ENCODE results near the gene TTLL12.
A peak's percentile ranks its signal among the peaks of the same experiment; 100 is the strongest.

TTLL12 gene

DNA sequence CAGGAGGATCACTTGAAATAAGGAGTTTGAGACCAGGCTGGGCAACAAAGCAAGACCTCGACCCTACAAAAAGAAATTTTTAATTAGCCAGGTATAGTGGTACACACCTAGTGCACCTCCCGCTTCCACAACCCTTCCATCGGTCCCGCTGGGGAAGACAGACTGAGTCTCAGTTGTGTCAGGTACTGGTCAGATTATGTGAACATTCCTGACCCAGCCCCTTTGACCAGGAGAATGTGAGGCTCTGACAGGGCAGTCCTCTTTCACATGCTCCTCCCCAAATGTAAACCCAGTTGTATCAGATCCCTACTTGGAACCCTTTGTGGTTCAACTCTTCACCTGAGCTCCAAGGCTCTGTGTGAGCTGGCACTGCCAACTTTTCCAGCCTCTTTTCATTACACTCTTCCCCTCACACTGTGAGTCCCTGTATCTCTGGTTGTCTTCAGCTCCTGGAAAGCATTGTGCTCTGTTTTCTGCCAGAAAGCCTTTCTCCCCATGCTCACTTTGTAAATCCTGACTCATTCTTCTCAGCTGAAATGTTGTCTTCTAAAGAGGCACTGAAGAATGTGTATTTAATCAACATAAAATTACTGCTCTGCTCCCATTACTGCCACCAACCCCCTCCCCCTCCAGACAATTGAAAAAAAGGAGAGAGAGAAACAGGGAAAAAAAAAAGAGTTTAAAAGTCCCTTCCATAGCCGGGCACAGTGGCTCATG is 2.1 kb upstream of the TTLL12 start:
- TF ChIP-seq TAF1 (IDR thresholded peaks at IDR 0.05; ENCODE audit: low read depth, low read length) (no peak), PAX5 (IDR thresholded peaks at IDR 0.05; ENCODE audit: insufficient read depth, low read length, severe bottlenecking) (no peak), POLR2A (IDR thresholded peaks at IDR 0.05; ENCODE audit: low read depth, low read length) (no peak), POLR2AphosphoS5 (IDR thresholded peaks at IDR 0.05; ENCODE audit: low read depth, low read length) (no peak), POU2F2 (IDR thresholded peaks at IDR 0.05; ENCODE audit: low read depth, low read length) (no peak), SPI1 (IDR thresholded peaks at IDR 0.05; ENCODE audit: low read depth, low read length) (no peak)
- no peak for DNase-seq (ENCODE audit: insufficient read length, low spot score)
- peak; percentile 23 for FAIRE-seq

DNA sequence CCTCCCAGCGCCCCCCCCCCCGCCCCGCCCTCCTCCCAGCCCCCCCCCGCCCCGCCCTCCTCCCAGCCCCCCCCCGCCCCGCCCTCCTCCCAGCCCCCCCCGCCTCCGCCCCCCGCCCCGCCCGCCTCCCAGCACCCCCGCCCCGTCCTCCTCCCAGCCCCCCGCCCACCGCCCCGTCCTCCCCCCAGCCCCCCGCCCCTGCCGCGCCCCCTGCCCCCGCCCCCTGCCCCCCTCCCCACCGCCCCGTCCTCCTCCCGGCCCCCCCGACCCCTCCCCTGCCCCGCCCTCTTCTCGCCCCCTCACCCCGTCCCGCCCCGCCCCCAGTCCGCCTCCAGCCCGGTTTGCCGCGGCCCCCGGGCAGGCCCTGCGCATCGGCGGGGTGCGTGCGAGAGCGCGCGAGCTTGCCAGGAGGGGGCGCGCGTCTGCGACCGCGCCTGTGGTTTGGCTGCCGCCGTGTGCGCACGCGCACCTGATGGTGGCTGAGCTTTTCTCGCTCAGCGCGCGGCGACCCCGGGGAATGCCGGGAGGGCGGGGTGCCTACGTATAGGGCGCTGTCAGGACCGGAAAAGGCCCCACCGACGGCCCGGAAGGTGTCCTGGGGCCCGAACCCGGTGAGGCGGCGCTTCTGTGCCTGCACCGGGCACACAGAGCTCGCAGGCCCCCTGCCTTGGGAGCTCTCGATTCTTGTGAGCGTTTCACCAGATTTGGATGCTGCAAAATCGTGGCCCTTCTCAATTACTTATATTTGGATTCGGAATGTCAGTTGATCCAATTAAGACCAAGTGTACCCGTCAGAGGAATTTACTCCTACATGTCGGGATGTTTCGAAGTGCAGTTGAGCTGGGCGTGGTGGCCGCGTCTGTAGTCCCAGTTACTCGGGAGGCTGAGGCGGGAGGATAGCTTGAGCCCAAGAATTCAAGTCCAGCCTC is 501 bp upstream of the TTLL12 start:
- peak; percentile 99 for FAIRE-seq
- TF ChIP-seq POLR2A (IDR thresholded peaks at IDR 0.05; ENCODE audit: low read depth, low read length) (peak; percentile 96), POLR2AphosphoS5 (IDR thresholded peaks at IDR 0.05; ENCODE audit: low read depth, low read length) (peak; percentile 91), TAF1 (IDR thresholded peaks at IDR 0.05; ENCODE audit: low read depth, low read length) (peak; percentile 84), SPI1 (IDR thresholded peaks at IDR 0.05; ENCODE audit: low read depth, low read length) (no peak), POU2F2 (IDR thresholded peaks at IDR 0.05; ENCODE audit: low read depth, low read length) (peak; percentile 71; the same call in 1 of the 2 replicates), PAX5 (IDR thresholded peaks at IDR 0.05; ENCODE audit: insufficient read depth, low read length, severe bottlenecking) (no peak)
- DNase-seq (ENCODE audit: insufficient read length, low spot score) = peak; percentile 97

DNA sequence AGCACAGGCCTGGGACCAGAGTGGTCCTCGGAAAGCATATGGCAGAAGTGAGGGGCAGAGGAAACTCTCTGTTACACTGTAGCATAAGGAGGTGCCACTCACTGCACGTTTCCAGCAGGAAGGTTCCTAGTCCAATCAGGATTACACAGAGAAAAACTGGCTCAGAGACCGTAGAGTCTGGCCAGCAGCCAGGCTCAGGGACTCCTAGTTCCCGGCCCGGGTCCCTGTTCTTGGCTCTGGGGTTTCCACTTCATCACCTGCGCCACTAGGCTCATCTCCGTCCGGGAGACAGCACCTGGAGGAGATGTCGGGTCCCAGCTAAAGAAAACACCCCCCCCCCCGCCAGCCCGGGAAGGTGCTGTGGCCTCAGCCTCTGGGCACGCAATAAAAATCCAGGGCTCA is 1.1 kb downstream of the TTLL12 start:
- peak; percentile 38 for FAIRE-seq
- DNase-seq (ENCODE audit: insufficient read length, low spot score) = no peak

DNA sequence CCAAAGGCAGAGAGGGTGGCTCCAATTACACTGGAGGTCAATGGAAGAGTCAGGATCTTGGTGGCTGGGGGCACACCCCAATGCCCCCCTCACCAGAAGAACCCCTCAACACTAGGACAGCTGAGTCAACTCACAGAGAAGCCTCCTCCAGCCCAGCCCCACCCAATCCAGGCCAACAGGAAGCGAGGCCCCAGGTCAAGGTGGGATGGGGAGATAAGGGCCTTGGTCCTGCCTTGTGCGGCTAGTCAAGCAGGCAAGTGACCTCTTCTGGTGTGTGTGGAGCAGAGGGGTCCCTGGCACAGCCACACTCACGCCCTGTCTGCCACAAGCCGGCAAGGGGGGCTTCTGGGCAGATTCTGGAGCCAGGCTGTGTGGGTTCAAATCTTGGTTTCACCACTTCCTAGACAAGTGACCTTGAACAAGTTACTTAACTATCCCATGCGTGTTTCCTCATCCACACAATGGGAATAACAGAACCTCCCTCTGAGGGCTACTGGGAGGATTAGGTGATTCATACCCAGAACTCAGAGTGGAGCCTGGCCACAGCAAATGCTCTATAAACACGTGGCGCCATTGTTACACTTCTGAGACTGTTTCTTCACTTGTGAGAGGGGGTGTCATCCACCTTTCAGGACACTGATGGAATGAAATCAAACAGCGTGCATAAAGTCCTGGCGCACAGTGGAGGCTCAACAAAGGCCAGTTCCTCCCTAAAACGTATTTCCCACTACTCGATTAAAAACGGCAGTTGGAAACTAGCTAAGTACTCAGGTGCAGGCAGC is 3.2 kb downstream of the TTLL12 start:
- DNase-seq (ENCODE audit: insufficient read length, low spot score) (no peak), FAIRE-seq (peak; percentile 20)
- TF ChIP-seq SPI1 (IDR thresholded peaks at IDR 0.05; ENCODE audit: low read depth, low read length) (no peak), TAF1 (IDR thresholded peaks at IDR 0.05; ENCODE audit: low read depth, low read length) (no peak), PAX5 (IDR thresholded peaks at IDR 0.05; ENCODE audit: insufficient read depth, low read length, severe bottlenecking) (no peak), POLR2A (IDR thresholded peaks at IDR 0.05; ENCODE audit: low read depth, low read length) (no peak), POU2F2 (IDR thresholded peaks at IDR 0.05; ENCODE audit: low read depth, low read length) (no peak), POLR2AphosphoS5 (IDR thresholded peaks at IDR 0.05; ENCODE audit: low read depth, low read length) (no peak)

More for the DNA sequence above, 1.1 kb downstream of the TTLL12 start:
- TF ChIP-seq POLR2A (IDR thresholded peaks at IDR 0.05; ENCODE audit: low read depth, low read length) = no peak
- no peak for TF ChIP-seq POU2F2 (IDR thresholded peaks at IDR 0.05; ENCODE audit: low read depth, low read length)
- no peak for TF ChIP-seq SPI1 (IDR thresholded peaks at IDR 0.05; ENCODE audit: low read depth, low read length)
- no peak for TF ChIP-seq PAX5 (IDR thresholded peaks at IDR 0.05; ENCODE audit: insufficient read depth, low read length, severe bottlenecking)

DNA sequence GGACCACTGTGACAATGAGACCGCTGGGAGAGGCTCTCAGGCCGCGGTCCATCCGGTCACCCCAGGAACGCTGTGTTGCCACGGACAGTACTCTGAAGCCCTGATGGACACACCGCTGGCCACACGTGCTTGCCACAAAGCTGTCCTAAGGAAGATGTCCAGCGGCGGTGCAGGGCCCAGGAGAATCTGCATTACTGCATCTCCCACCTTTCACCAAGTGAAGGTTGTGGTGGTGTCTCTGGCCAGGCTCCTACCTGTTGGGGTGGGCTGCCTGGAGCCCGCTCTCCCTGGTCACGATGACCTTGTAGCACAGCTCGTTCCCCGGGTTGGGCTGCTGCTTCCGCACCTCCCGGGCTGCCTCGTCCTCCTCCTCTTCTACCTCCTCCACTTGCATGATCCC is 4.2 kb downstream of the TTLL12 start:
- TF ChIP-seq POLR2AphosphoS5 (IDR thresholded peaks at IDR 0.05; ENCODE audit: low read depth, low read length) (no peak), SPI1 (IDR thresholded peaks at IDR 0.05; ENCODE audit: low read depth, low read length) (no peak), POU2F2 (IDR thresholded peaks at IDR 0.05; ENCODE audit: low read depth, low read length) (no peak), POLR2A (IDR thresholded peaks at IDR 0.05; ENCODE audit: low read depth, low read length) (no peak), TAF1 (IDR thresholded peaks at IDR 0.05; ENCODE audit: low read depth, low read length) (no peak), PAX5 (IDR thresholded peaks at IDR 0.05; ENCODE audit: insufficient read depth, low read length, severe bottlenecking) (no peak)
- DNase-seq (ENCODE audit: insufficient read length, low spot score) (no peak), FAIRE-seq (no peak)

DNA sequence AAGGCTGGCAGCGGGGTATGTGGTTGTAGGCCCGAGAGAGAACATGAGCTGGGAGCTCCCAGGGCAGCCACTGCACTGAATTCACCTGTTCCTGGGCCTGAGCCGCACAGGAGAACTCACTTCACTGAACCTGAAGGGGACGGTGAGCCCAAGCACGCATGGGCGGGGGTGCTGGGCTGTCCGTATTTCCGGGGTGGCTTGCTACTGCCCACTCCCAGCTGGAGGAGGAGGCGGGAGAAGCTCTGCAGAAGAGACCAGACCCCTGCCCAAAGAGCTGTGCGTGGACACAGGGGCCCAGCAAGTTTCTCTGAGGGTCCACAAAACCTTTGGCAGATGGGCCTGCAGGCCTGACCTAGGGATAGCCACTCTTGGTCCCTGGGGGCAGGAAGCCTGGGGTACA is 4.8 kb downstream of the TTLL12 start:
- TF ChIP-seq POLR2A (IDR thresholded peaks at IDR 0.05; ENCODE audit: low read depth, low read length) (no peak), POU2F2 (IDR thresholded peaks at IDR 0.05; ENCODE audit: low read depth, low read length) (no peak), PAX5 (IDR thresholded peaks at IDR 0.05; ENCODE audit: insufficient read depth, low read length, severe bottlenecking) (no peak), SPI1 (IDR thresholded peaks at IDR 0.05; ENCODE audit: low read depth, low read length) (no peak), POLR2AphosphoS5 (IDR thresholded peaks at IDR 0.05; ENCODE audit: low read depth, low read length) (no peak), TAF1 (IDR thresholded peaks at IDR 0.05; ENCODE audit: low read depth, low read length) (no peak)
- FAIRE-seq (no peak), DNase-seq (ENCODE audit: insufficient read length, low spot score) (no peak)

DNA sequence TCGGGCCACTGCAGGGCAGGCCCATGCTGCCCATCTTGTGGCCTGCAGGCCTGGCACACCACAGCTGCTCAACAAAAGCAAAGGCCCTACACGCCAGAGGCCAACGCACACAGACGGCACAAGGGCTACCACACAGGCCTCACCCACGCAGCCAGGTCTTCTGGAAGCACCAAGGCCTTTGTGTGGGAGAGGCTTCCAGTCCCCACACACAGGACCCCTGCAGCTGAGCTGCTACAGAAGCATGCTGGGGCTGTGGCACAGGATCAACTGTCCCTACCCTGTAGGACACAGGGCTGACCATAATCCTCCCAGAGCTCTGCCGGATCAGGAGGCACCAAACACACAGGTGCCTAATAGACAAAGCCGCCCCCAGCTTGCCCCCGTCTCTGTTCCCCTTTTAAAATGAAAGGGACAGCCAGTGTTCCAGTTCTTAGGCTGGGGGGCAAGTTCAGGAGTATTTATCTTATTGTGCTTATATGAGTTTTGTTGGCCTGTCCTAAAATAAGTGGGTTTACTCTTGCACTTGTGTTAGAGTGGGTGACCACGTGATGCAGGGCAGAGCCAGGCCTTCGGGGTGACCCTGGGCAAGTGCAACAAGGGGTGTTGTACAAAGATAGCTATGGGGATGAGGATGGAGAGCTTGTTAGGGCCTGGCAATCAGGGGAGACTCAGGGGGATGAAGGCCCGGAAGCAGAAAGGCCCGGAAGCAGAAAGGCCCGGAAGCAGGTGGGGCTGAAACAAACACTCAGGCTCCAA is 5.4 kb downstream of the TTLL12 start:
- DNase-seq (ENCODE audit: insufficient read length, low spot score) (no peak), FAIRE-seq (no peak)
- TF ChIP-seq SPI1 (IDR thresholded peaks at IDR 0.05; ENCODE audit: low read depth, low read length) (no peak), POLR2AphosphoS5 (IDR thresholded peaks at IDR 0.05; ENCODE audit: low read depth, low read length) (no peak), POLR2A (IDR thresholded peaks at IDR 0.05; ENCODE audit: low read depth, low read length) (no peak), POU2F2 (IDR thresholded peaks at IDR 0.05; ENCODE audit: low read depth, low read length) (no peak), TAF1 (IDR thresholded peaks at IDR 0.05; ENCODE audit: low read depth, low read length) (no peak), PAX5 (IDR thresholded peaks at IDR 0.05; ENCODE audit: insufficient read depth, low read length, severe bottlenecking) (no peak)

DNA sequence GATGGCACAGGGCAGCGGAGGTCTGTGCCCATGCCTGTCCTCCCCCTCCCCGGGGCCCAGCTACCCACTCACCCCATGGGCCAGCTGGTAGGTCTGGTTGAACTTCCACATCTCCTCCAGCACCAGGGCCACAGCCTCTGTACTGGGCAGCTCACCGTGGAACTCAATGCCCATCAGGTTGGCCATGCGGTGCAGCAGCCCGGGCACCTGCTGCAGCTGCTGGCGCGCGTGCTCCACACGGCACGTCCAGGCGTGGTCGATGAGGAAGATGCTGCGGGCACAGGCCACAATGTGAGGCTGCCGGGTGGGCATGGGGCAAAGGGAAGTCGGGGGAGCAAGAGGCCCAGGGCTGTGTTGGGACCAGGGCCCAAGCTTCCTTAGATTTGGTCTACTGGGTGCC is 6.3 kb downstream of the TTLL12 start:
- TF ChIP-seq SPI1 (IDR thresholded peaks at IDR 0.05; ENCODE audit: low read depth, low read length) = no peak
- TF ChIP-seq PAX5 (IDR thresholded peaks at IDR 0.05; ENCODE audit: insufficient read depth, low read length, severe bottlenecking) = no peak
- no peak for TF ChIP-seq POLR2A (IDR thresholded peaks at IDR 0.05; ENCODE audit: low read depth, low read length)
- TF ChIP-seq TAF1 (IDR thresholded peaks at IDR 0.05; ENCODE audit: low read depth, low read length) = no peak
- no peak for TF ChIP-seq POU2F2 (IDR thresholded peaks at IDR 0.05; ENCODE audit: low read depth, low read length)
- no peak for TF ChIP-seq POLR2AphosphoS5 (IDR thresholded peaks at IDR 0.05; ENCODE audit: low read depth, low read length)
- FAIRE-seq = no peak
- no peak for DNase-seq (ENCODE audit: insufficient read length, low spot score)

Data from GM12891 (cell line).